GM13976 (cell line): ENCODE measurements around the gene ERICH6B.
"Not testable (repeated sequence)": the region's sequence is repeated elsewhere in the genome, so short reads cannot be mapped to it uniquely, and the experiment has no call there.

Experiments used
- DNase-seq: peaks from one replicate; pipeline ENCODE4 v3.0.0; 2012; ENCODE audit warnings: low spot score
- CTCF ChIP-seq: IDR thresholded peaks from 2 replicates; pipeline ENCODE4 v1.5.1; 2012; ENCODE audit warnings: borderline replicate concordance, mild to moderate bottlenecking; ENCODE audit not compliant: insufficient read depth; ENCODE audit errors: extremely low read depth, missing control alignments, control extremely low read depth
- in situ Hi-C: fragments of 300-500 bp; cut with MboI; formaldehyde crosslinking; loops from one replicate; pipeline ENCODE4 v1.12.0; 2022; ENCODE audit warnings: low sequenced_read_pairs, mixed read lengths, inconsistent platforms; ENCODE audit not compliant: unreplicated experiment

The ERICH6B gene

GRCh38 chr13:45615501-45616101 is at the start of gene ERICH6B:
Gene ERICH6B (minus strand): TSS chr13:45615739. CDS start chr13:45597005, 18,734 bp downstream.
- in situ Hi-C loops, result no loop called here
- DNase-seq, result no peak
- no peak for TF ChIP-seq CTCF

- in situ Hi-C loops, DNase-seq: not testable (repeated sequence)
Observed at GRCh38 chr13:45662903-45663302, 47.4 kb upstream of the ERICH6B start.

- in situ Hi-C loops, result no loop called here
- DNase-seq, result no peak
- TF ChIP-seq CTCF, result no peak
Observed at GRCh38 chr13:45662162-45662561, 46.6 kb upstream of the ERICH6B start.

- in situ Hi-C loops, DNase-seq: not testable (repeated sequence)
Observed at GRCh38 chr13:45660458-45660857, 44.9 kb upstream of the ERICH6B start.

- TF ChIP-seq CTCF, result no peak
- no peak for DNase-seq
- in situ Hi-C loops, result no loop called here
Observed at GRCh38 chr13:45659536-45659935, 44.0 kb upstream of the ERICH6B start.

- no peak for DNase-seq
- in situ Hi-C loops, result no loop called here
- TF ChIP-seq CTCF, result no peak
Observed at GRCh38 chr13:45658586-45659235, 43.2 kb upstream of the ERICH6B start.

- in situ Hi-C loops, result no loop called here
- no peak for TF ChIP-seq CTCF
- DNase-seq, result no peak
Observed at GRCh38 chr13:45654633-45655349, 39.3 kb upstream of the ERICH6B start.

- in situ Hi-C loops, DNase-seq: not testable (repeated sequence)
Observed at GRCh38 chr13:45645263-45645662, 29.7 kb upstream of the ERICH6B start.

GRCh38 chr13:45642159-45642558 is 26.6 kb upstream of the ERICH6B start:
- in situ Hi-C loops, DNase-seq: not testable (repeated sequence)

GRCh38 chr13:45635291-45635690 is 19.8 kb upstream of the ERICH6B start:
- in situ Hi-C loops, DNase-seq: not testable (repeated sequence)
